SK-N-MC (cell line): Measurements from ENCODE around the gene PTCH2.

ENCODE experiments used
- EZH2 ChIP-seq: fragments of 200-600 bp; sonication (generic); IDR thresholded peaks from one replicate; pipeline ENCODE4 v1.6.1; 2017; ENCODE audit warnings: antibody characterized with exemption
- FOXP2 ChIP-seq: optimal IDR thresholded peaks from 2 replicates; pipeline ENCODE3; 2011; ENCODE audit warnings: mild to moderate bottlenecking, moderate library complexity; ENCODE audit not compliant: insufficient read depth; ENCODE audit errors: extremely low read length, control extremely low read depth
- POLR2AphosphoS5 ChIP-seq: IDR thresholded peaks from 2 replicates; pipeline ENCODE4 v1.6.1; 2012; ENCODE audit warnings: mild to moderate bottlenecking, low read depth, low read length, borderline replicate concordance

DNA sequence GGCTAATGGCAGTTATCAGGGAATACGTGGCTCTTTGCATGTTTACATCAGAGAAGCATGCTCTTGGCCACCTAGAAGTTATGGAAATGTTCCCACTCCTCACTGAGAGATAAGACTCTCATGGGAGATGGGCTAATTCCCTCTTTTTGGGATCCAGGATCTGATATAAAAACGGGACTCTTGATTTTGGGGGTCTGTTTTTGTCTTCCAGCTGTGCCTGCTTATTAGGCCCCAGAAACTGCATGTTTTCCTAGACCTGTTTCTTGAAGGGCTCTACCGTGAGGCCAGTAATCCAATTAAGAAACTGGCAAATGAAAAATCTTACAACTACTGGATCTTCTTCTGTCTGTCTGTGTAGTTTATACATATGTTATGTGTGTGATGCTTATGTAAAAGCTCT is 47.0 kb upstream of the PTCH2 start:
- no peak for TF ChIP-seq EZH2
- TF ChIP-seq POLR2AphosphoS5, result no peak
- TF ChIP-seq FOXP2, result no peak
